HepG2 (cell line): ENCODE results near the gene RAD18. TPM values are rescaled to one million over a fixed set of nuclear protein-coding genes. Genes with fewer than 3 reads are reported as not detected.

Experiments
- ARHGAP35 ChIP-seq: sonication (generic); formaldehyde crosslinking; IDR thresholded peaks from 2 replicates; pipeline ENCODE4 v1.9.0; 2022; ENCODE audit warnings: mild to moderate bottlenecking, inconsistent platforms, moderate library complexity, missing genetic modification reagents, borderline replicate concordance
- ARID2 ChIP-seq: sonication (generic); formaldehyde crosslinking; IDR thresholded peaks from 2 replicates; pipeline ENCODE4 v1.8.1; 2022; ENCODE audit warnings: mild to moderate bottlenecking, missing genetic modification reagents, borderline replicate concordance
- CBFB ChIP-seq: sonication (generic); formaldehyde crosslinking; IDR thresholded peaks from 2 replicates; pipeline ENCODE4 v1.4.0; 2020; ENCODE audit warnings: missing genetic modification reagents
- ELF3 ChIP-seq: IDR thresholded peaks from 2 replicates; pipeline ENCODE4 v1.6.1; 2016; ENCODE audit warnings: missing genetic modification reagents, missing compliant biosample characterization
- KLF16 ChIP-seq, 2 experiments: sonication (generic) in 1 of 2; formaldehyde crosslinking in 1 of 2; IDR thresholded peaks; 2 replicates each; pipeline versions ENCODE4 v1.6.1 to v1.8.0; 2016 to 2023; ENCODE audit warnings: missing genetic modification reagents in 2 of 2, missing compliant biosample characterization in 1 of 2
- MED8 ChIP-seq: sonication (generic); formaldehyde crosslinking; IDR thresholded peaks from 2 replicates; pipeline ENCODE4 v1.8.1; 2023; ENCODE audit warnings: mild to moderate bottlenecking, missing genetic modification reagents; ENCODE audit not compliant: insufficient replicate concordance
- NR2F2 ChIP-seq: IDR thresholded peaks from 2 replicates; pipeline ENCODE4 v1.6.1; 2012; ENCODE audit warnings: low read depth, inconsistent platforms, borderline replicate concordance
- PHF21A ChIP-seq: sonication (generic); formaldehyde crosslinking; IDR thresholded peaks from 2 replicates; pipeline ENCODE4 v1.5.0; 2020; ENCODE audit warnings: mild to moderate bottlenecking, missing genetic modification reagents
- SCMH1 ChIP-seq: sonication (generic); formaldehyde crosslinking; IDR thresholded peaks from 2 replicates; pipeline ENCODE4 v1.9.0; 2021; ENCODE audit warnings: missing genetic modification reagents, mild to moderate bottlenecking, borderline replicate concordance
- SOX13 ChIP-seq, 3 experiments: fragments of 450-650 bp in 1 of 3; sonication (generic) in 1 of 3; formaldehyde crosslinking in 1 of 3; IDR thresholded peaks in 2 of 3; conservative IDR thresholded peaks in 1 of 3; 2 replicates each; pipeline versions ENCODE4 v1.5.0 to v1.6.1; 2016 to 2020; ENCODE audit warnings: antibody characterized with exemption in 1 of 3, mild to moderate bottlenecking in 1 of 3, missing compliant biosample characterization in 1 of 3, missing genetic modification reagents in 1 of 3, moderate library complexity in 1 of 3
- SP1 ChIP-seq, 2 experiments: fragments of 450-650 bp in 1 of 2; sonication (generic) in 1 of 2; formaldehyde crosslinking in 1 of 2; IDR thresholded peaks; 2 replicates each; pipeline versions ENCODE4 v1.4.0 to v1.6.1; 2016 to 2020; ENCODE audit warnings: missing genetic modification reagents in 1 of 2
- ZFP1 ChIP-seq: IDR thresholded peaks from 2 replicates; pipeline ENCODE4 v1.6.1; 2016
- ZMYM3 ChIP-seq: sonication (generic); formaldehyde crosslinking; IDR thresholded peaks from 2 replicates; pipeline ENCODE4 v1.5.1; 2020; ENCODE audit warnings: mild to moderate bottlenecking, missing genetic modification reagents
- ZNF136 ChIP-seq: sonication (generic); formaldehyde crosslinking; IDR thresholded peaks from 2 replicates; pipeline ENCODE4 v1.8.1; 2022; ENCODE audit warnings: low read depth, mild to moderate bottlenecking, moderate library complexity, missing genetic modification reagents
- ZNF337 ChIP-seq: sonication (generic); formaldehyde crosslinking; IDR thresholded peaks from 2 replicates; pipeline ENCODE4 v1.5.1; 2020; ENCODE audit warnings: missing genetic modification reagents, low read depth, mild to moderate bottlenecking, borderline replicate concordance
- ZNF709 ChIP-seq: sonication (generic); formaldehyde crosslinking; IDR thresholded peaks from 2 replicates; pipeline ENCODE4 v1.5.0; 2020; ENCODE audit warnings: mild to moderate bottlenecking, missing genetic modification reagents
- ZSCAN20 ChIP-seq: sonication (generic); formaldehyde crosslinking; IDR thresholded peaks from 2 replicates; pipeline ENCODE4 v1.4.0; 2020; ENCODE audit warnings: missing genetic modification reagents, mild to moderate bottlenecking, borderline replicate concordance
- polyA plus RNA-seq, 8 experiments: library from polyadenylated mRNA; depleted of rRNA in 3 of 8; stranded (reverse) in 7 of 8; unstranded in 1 of 8; fragments of >200 nt; fragmentation: Illumina TruSeq in 4 of 8; extraction: Trizol in 4 of 8; gene quantifications; 2 replicates each; pipeline versions ENCODE4 v1.2.1 to v1.2.3, GENCODE V29; 2011 to 2016; ENCODE audit warnings: low read depth in 4 of 8, missing spikeins in 1 of 8, mixed read lengths in 1 of 8; ENCODE audit not compliant: insufficient read depth in 1 of 8
- total RNA-seq, 5 experiments: library from RNA; depleted of rRNA; stranded (reverse); fragments of >200 nt; fragmentation: Illumina TruSeq; extraction: Trizol; gene quantifications; 2 replicates each; pipeline ENCODE4 v1.2.3, GENCODE V29; 2016; ENCODE audit warnings: low read depth in 1 of 5
- TF ChIP-seq, protein P1 (sequence below): sonication (generic); formaldehyde crosslinking; conservative IDR thresholded peaks from 2 replicates; pipeline ENCODE4 v1.4.0; 2020; ENCODE audit warnings: missing genetic modification reagents
- TF ChIP-seq, protein P2 (sequence below): IDR thresholded peaks from 2 replicates; pipeline ENCODE4 v1.6.1; 2016; ENCODE audit warnings: low read depth
- TF ChIP-seq, protein P3 (sequence below): sonication (generic); formaldehyde crosslinking; IDR thresholded peaks from 2 replicates; pipeline ENCODE4 v1.4.0; 2020; ENCODE audit warnings: low read depth, missing genetic modification reagents

Gene RAD18
- total and polyA plus RNA-seq, 2 of the 13 experiments (the other 11 are each of a cell fraction or from before 2014, with no cell fraction given): 5.9 to 20.7 TPM

DNA sequence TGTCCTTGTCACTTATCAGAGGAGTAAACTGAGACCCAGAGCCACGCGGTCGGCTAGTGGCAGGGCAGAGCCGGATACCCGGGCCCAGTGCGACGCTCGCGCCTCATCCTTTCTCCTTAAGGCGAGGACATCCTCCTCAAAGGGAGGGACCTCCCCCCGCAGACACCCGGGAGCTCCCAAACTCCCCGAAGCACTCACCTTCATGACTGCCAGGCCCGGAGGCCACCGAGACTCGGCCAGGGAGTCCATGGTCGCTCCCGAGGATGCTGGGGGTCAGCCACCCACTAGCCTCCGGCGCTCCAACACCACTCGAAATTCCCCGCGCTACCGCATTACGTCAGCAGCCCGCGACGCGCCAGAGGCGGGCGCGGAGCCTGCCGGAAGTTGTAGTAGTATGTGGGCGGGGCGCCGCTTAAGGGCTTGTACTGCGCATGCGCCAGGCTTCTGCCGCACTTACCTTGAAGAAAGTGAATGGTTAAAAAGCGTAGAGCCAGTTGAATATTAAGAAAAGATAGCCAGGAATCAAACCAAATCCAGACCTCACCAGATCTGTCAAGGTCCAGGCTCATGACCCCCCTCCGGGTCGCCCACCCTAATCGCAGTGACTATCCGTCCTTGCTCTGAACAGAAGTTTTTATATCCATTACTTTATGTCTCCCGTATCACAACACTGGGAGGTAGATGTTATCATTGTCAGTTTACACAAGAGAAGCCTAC, at the start of gene RAD18 (continued):
- TF ChIP-seq ARHGAP35 (no peak), CBFB (CRISPR knock-in tag) (peak; percentile 92), ARID2 (CRISPR knock-in tag) (peak; percentile 65; the same call in 1 of the 2 replicates), ZNF136 (0 out of 2 replicates have a peak, but pooled peaks have one; percentile 59), ZNF337 (no peak), SCMH1 (CRISPR knock-in tag) (no peak), SP1 (IDR thresholded peaks at IDR 0.05) (no peak), SP1 (CRISPR knock-in tag; IDR thresholded peaks at IDR 0.05) (peak; percentile 86), ZSCAN20 (CRISPR knock-in tag) (no peak), PHF21A (no peak), NR2F2 (no peak; the same call in 1 of the 2 replicates), MED8 (CRISPR knock-in tag) (peak; percentile 12), ZNF709 (CRISPR knock-in tag) (0 out of 2 replicates have a peak, but pooled peaks have one; percentile 35), ZMYM3 (CRISPR knock-in tag) (0 out of 2 replicates have a peak, but pooled peaks have one; percentile 15), KLF16 (CRISPR knock-in tag; IDR thresholded peaks at IDR 0.05) (peak in 1 of 2 experiments; percentile 87; a peak in 1 of 4 replicates), ZFP1 (CRISPR knock-in tag) (no peak), ELF3 (CRISPR knock-in tag) (peak; percentile 74), SOX13 (IDR thresholded peaks at IDR 0.05) (no peak), SOX13 (CRISPR knock-in tag; conservative IDR thresholded peaks at IDR 0.05 in 1 of 2, IDR thresholded peaks at IDR 0.05 in 1 of 2) (peak in 1 of 2 experiments; percentile 49; a peak in 1 of 4 replicates)
- TF ChIP-seq, protein P1, sequence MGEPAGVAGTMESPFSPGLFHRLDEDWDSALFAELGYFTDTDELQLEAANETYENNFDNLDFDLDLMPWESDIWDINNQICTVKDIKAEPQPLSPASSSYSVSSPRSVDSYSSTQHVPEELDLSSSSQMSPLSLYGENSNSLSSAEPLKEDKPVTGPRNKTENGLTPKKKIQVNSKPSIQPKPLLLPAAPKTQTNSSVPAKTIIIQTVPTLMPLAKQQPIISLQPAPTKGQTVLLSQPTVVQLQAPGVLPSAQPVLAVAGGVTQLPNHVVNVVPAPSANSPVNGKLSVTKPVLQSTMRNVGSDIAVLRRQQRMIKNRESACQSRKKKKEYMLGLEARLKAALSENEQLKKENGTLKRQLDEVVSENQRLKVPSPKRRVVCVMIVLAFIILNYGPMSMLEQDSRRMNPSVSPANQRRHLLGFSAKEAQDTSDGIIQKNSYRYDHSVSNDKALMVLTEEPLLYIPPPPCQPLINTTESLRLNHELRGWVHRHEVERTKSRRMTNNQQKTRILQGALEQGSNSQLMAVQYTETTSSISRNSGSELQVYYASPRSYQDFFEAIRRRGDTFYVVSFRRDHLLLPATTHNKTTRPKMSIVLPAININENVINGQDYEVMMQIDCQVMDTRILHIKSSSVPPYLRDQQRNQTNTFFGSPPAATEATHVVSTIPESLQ (CRISPR knock-in tag): 0 out of 2 replicates have a peak, but pooled peaks have one; percentile 9
- TF ChIP-seq, protein P2, sequence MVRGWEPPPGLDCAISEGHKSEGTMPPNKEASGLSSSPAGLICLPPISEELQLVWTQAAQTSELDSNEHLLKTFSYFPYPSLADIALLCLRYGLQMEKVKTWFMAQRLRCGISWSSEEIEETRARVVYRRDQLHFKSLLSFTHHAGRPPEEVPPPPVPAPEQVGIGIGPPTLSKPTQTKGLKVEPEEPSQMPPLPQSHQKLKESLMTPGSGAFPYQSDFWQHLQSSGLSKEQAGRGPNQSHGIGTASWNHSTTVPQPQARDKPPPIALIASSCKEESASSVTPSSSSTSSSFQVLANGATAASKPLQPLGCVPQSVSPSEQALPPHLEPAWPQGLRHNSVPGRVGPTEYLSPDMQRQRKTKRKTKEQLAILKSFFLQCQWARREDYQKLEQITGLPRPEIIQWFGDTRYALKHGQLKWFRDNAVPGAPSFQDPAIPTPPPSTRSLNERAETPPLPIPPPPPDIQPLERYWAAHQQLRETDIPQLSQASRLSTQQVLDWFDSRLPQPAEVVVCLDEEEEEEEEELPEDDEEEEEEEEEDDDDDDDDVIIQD: no peak
- TF ChIP-seq, protein P3, sequence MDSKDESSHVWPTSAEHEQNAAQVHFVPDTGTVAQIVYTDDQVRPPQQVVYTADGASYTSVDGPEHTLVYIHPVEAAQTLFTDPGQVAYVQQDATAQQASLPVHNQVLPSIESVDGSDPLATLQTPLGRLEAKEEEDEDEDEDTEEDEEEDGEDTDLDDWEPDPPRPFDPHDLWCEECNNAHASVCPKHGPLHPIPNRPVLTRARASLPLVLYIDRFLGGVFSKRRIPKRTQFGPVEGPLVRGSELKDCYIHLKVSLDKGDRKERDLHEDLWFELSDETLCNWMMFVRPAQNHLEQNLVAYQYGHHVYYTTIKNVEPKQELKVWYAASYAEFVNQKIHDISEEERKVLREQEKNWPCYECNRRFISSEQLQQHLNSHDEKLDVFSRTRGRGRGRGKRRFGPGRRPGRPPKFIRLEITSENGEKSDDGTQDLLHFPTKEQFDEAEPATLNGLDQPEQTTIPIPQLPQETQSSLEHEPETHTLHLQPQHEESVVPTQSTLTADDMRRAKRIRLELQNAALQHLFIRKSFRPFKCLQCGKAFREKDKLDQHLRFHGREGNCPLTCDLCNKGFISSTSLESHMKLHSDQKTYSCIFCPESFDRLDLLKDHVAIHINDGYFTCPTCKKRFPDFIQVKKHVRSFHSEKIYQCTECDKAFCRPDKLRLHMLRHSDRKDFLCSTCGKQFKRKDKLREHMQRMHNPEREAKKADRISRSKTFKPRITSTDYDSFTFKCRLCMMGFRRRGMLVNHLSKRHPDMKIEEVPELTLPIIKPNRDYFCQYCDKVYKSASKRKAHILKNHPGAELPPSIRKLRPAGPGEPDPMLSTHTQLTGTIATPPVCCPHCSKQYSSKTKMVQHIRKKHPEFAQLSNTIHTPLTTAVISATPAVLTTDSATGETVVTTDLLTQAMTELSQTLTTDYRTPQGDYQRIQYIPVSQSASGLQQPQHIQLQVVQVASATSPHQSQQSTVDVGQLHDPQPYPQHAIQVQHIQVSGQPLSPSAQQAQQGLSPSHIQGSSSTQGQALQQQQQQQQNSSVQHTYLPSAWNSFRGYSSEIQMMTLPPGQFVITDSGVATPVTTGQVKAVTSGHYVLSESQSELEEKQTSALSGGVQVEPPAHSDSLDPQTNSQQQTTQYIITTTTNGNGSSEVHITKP (CRISPR knock-in tag): peak; percentile 34; the same call in 1 of the 2 replicates
